T-helper 2 cell (primary cell): ENCODE results near the gene PTPN14.

Source experiments
- DNase-seq, 5 experiments: peaks; one replicate each; pipeline versions ENCODE4 v3.0.0 to v3.0.0-alpha.2; 2012 to 2022

PTPN14 gene

GRCh38 chr1:214568328-214568727 lies 16.9 kb upstream of the PTPN14 start:
- no peak for DNase-seq

GRCh38 chr1:214567481-214567980 lies 16.1 kb upstream of the PTPN14 start:
- no peak for DNase-seq

- DNase-seq, result no peak
These were observed 15.0 kb upstream of the PTPN14 start for GRCh38 chr1:214566158-214567104.

GRCh38 chr1:214565310-214565709 lies 13.9 kb upstream of the PTPN14 start:
- no peak for DNase-seq

- no peak for DNase-seq
These were observed 12.5 kb upstream of the PTPN14 start for GRCh38 chr1:214563881-214564280.

- DNase-seq, result peak in 1 of 5 experiments; percentile 23
These were observed 6.7 kb upstream of the PTPN14 start for GRCh38 chr1:214557952-214558735.

- no peak for DNase-seq
These were observed 1.8 kb upstream of the PTPN14 start for GRCh38 chr1:214553142-214553710.

- no peak for DNase-seq
These were observed 789 bp upstream of the PTPN14 start for GRCh38 chr1:214552174-214552608.

GRCh38 chr1:214550857-214551435 lies 456 bp downstream of the PTPN14 start:
- peak in 1 of 5 experiments; percentile 32 for DNase-seq

- no peak for DNase-seq
These were observed 1.2 kb downstream of the PTPN14 start for GRCh38 chr1:214550013-214550856.

- DNase-seq, result no peak
These were observed 1.8 kb downstream of the PTPN14 start for GRCh38 chr1:214549604-214550003.

- DNase-seq, result no peak
These were observed 2.4 kb downstream of the PTPN14 start for GRCh38 chr1:214548988-214549387.

GRCh38 chr1:214548271-214548670 lies 3.1 kb downstream of the PTPN14 start:
- DNase-seq, result no peak

GRCh38 chr1:214547747-214548146 lies 3.7 kb downstream of the PTPN14 start:
- no peak for DNase-seq

GRCh38 chr1:214546886-214547641 lies 4.3 kb downstream of the PTPN14 start:
- DNase-seq, result no peak

GRCh38 chr1:214546084-214546483 lies 5.3 kb downstream of the PTPN14 start:
- DNase-seq, result no peak

GRCh38 chr1:214545293-214545692 lies 6.1 kb downstream of the PTPN14 start:
- no peak for DNase-seq

- DNase-seq, result peak in 1 of 5 experiments; percentile 16
These were observed 6.6 kb downstream of the PTPN14 start for GRCh38 chr1:214544791-214545190.

GRCh38 chr1:214542275-214543199 lies 8.9 kb downstream of the PTPN14 start:
- DNase-seq, result no peak

- no peak for DNase-seq
These were observed 9.7 kb downstream of the PTPN14 start for GRCh38 chr1:214541693-214542092.
